ENCODE data around the gene HDAC4.

Gene HDAC4

DNA sequence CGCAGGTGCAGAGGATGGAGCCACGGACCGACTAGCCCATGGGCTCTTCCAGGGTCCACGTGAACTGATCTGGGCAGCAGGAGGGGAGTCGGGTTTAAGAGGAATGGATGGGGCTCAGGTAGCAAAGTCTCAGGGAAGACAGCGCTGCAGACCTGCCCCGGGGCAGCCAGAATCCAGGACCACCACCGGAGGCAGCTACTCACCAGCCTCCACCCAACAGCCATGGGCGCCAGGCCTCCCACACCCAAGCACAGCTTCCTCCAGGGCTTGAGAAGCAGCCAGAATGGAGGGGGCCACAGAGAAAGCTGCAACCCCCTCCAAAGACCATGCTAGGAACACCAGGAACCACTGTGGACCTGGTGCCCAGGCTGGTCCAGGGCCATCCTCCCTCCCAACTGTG, 388.6 kb downstream of the HDAC4 start:
- H2AFZ ChIP-seq (ENCODE audit: low read length): no peak overlapping the region
- H4K20me1 ChIP-seq (ENCODE audit: insufficient read depth, low read length): no peaks in the 10 kb centered on the region
- no peaks in the 10 kb centered on the region for H3K9me2 ChIP-seq (ENCODE audit: low read depth, low read length)
- no peaks in the 10 kb centered on the region for H3K79me2 ChIP-seq (ENCODE audit: insufficient read depth, low read length)
- no peak overlapping the region for H3K9ac ChIP-seq (ENCODE audit: low read length)
- no peaks in the 10 kb centered on the region for H3K9me3 ChIP-seq (ENCODE audit: low read length)
- H3K4me1 ChIP-seq (ENCODE audit: insufficient read depth, low read length, severe bottlenecking): no peaks in the 10 kb centered on the region
- H3K27me3 ChIP-seq (ENCODE audit: insufficient read depth, low read length): peaks cover 8% of the 10 kb centered on the region; the same call in 1 of the 2 replicates
- H3K36me3 ChIP-seq (ENCODE audit: insufficient read depth, low read length): no peaks in the 10 kb centered on the region
- H3K27ac ChIP-seq (ENCODE audit: low read depth, low read length, poor library complexity, severe bottlenecking): no peak overlapping the region
- TF ChIP-seq CTCF (IDR thresholded peaks at IDR 0.05; ENCODE audit: low read length): no peak
- no peak for TF ChIP-seq EZH2 (IDR thresholded peaks at IDR 0.05; ENCODE audit: borderline replicate concordance, low read length)
- H3K4me3 ChIP-seq (ENCODE audit: low read depth, low read length, poor library complexity, severe bottlenecking): no peak overlapping the region
- H3F3A ChIP-seq (ENCODE audit: insufficient read depth, low read length): no peaks in the 10 kb centered on the region
- H3K4me2 ChIP-seq (ENCODE audit: low read length): no peak overlapping the region

- no peaks in the 10 kb centered on the region for H3K79me2 ChIP-seq (ENCODE audit: insufficient read depth, low read length)
- no peak overlapping the region for H3K4me2 ChIP-seq (ENCODE audit: low read length)
- H3K9ac ChIP-seq (ENCODE audit: low read length): no peak overlapping the region
- H3K27ac ChIP-seq (ENCODE audit: low read depth, low read length, poor library complexity, severe bottlenecking): no peak overlapping the region
- no peaks in the 10 kb centered on the region for H3F3A ChIP-seq (ENCODE audit: insufficient read depth, low read length)
- no peaks in the 10 kb centered on the region for H3K9me3 ChIP-seq (ENCODE audit: low read length)
- no peak overlapping the region for H2AFZ ChIP-seq (ENCODE audit: low read length)
- H4K20me1 ChIP-seq (ENCODE audit: insufficient read depth, low read length): no peaks in the 10 kb centered on the region
- TF ChIP-seq CTCF (IDR thresholded peaks at IDR 0.05; ENCODE audit: low read length) (no peak), EZH2 (IDR thresholded peaks at IDR 0.05; ENCODE audit: borderline replicate concordance, low read length) (no peak)
- peaks cover 8% of the 10 kb centered on the region; the same call in 1 of the 2 replicates for H3K27me3 ChIP-seq (ENCODE audit: insufficient read depth, low read length)
- H3K36me3 ChIP-seq (ENCODE audit: insufficient read depth, low read length): no peaks in the 10 kb centered on the region
- H3K4me1 ChIP-seq (ENCODE audit: insufficient read depth, low read length, severe bottlenecking): no peaks in the 10 kb centered on the region
- H3K4me3 ChIP-seq (ENCODE audit: low read depth, low read length, poor library complexity, severe bottlenecking): no peak overlapping the region
- no peaks in the 10 kb centered on the region for H3K9me2 ChIP-seq (ENCODE audit: low read depth, low read length)
These were observed 391.2 kb downstream of the HDAC4 start for GRCh38 chr2:239009589-239009961.

DNA sequence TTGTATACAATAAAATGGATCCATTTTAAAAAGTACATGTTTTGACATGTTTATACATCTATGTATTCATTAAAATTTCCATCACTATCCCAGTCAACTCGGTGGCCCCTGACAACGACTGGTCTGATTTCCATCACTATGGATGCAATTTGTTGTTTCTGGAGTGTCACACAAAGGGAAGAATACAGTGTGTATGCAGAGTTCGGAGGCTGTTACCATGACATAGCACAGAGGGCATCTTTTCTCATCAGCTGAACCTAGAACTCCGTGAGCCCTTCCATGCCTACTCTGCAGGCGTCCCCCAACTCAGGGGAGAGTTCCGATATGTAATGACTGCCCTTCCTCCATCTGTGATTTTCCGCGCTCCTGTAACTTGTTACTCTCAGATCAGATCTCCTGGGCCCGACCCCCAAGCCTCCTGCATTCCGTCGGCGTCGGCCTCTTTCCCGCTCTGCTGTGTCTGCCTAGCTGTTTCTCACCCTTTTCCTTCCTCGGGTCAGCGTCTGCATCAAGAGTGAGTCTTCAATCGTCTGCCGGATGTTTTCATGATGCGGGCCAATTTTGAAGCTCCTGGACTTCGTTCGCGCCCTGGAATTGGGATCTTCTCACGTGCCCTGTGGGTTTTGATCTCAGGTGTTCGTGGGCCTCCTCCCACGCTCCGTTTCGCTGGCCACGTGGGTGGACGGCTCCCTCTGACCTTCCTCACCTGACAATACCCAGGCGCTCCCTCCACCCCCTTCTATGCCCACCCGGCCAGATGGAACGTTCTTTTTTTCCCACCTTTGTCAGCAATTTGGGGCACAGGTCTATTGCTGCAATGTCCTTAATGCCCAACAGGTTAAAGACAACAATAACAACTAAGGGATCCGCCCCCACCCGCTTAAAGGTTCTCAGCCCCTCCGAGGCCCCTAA, 391.9 kb downstream of the HDAC4 start:
- Histone ChIP-seq H3K4me1 (ENCODE audit: insufficient read depth, low read length, severe bottlenecking) (no peaks in the 10 kb centered on the region), H3K4me3 (ENCODE audit: low read depth, low read length, poor library complexity, severe bottlenecking) (no peak overlapping the region), H2AFZ (ENCODE audit: low read length) (no peak overlapping the region), H3K79me2 (ENCODE audit: insufficient read depth, low read length) (no peaks in the 10 kb centered on the region), H3K27me3 (ENCODE audit: insufficient read depth, low read length) (peaks cover 8% of the 10 kb centered on the region; the same call in 1 of the 2 replicates), H3K36me3 (ENCODE audit: insufficient read depth, low read length) (no peaks in the 10 kb centered on the region), H3K9me2 (ENCODE audit: low read depth, low read length) (no peaks in the 10 kb centered on the region), H3K27ac (ENCODE audit: low read depth, low read length, poor library complexity, severe bottlenecking) (no peak overlapping the region), H3K4me2 (ENCODE audit: low read length) (no peak overlapping the region), H4K20me1 (ENCODE audit: insufficient read depth, low read length) (no peaks in the 10 kb centered on the region), H3K9me3 (ENCODE audit: low read length) (no peaks in the 10 kb centered on the region), H3F3A (ENCODE audit: insufficient read depth, low read length) (no peaks in the 10 kb centered on the region), H3K9ac (ENCODE audit: low read length) (no peak overlapping the region)
- TF ChIP-seq EZH2 (IDR thresholded peaks at IDR 0.05; ENCODE audit: borderline replicate concordance, low read length) (no peak), CTCF (IDR thresholded peaks at IDR 0.05; ENCODE audit: low read length) (no peak)
